ENCODE data around the gene CDS1.
"Not testable (repeated sequence)": the region's sequence is repeated elsewhere in the genome, so short reads cannot be mapped to it uniquely, and the experiment has no call there.

Gene CDS1

GRCh38 chr4:84677995-84678394 lies 95.1 kb downstream of the CDS1 start:
- DNase-seq = no peak

- DNase-seq = no peak
These were observed 96.2 kb downstream of the CDS1 start for GRCh38 chr4:84678976-84679744.

- no peak for DNase-seq
These were observed 98.0 kb downstream of the CDS1 start for GRCh38 chr4:84680956-84681355.

GRCh38 chr4:84681486-84682274 lies 98.8 kb downstream of the CDS1 start:
- no peak for DNase-seq

GRCh38 chr4:84682661-84683060 lies 99.7 kb downstream of the CDS1 start:
- not testable (repeated sequence) for DNase-seq

GRCh38 chr4:84683064-84683850 lies 100.3 kb downstream of the CDS1 start:
- DNase-seq = no peak

- no peak for DNase-seq
These were observed 101.4 kb downstream of the CDS1 start for GRCh38 chr4:84684361-84684760.

- no peak for DNase-seq
These were observed 102.2 kb downstream of the CDS1 start for GRCh38 chr4:84685105-84685504.

GRCh38 chr4:84688605-84689004 lies 105.7 kb downstream of the CDS1 start:
- no peak for DNase-seq

- no peak for DNase-seq
These were observed 106.3 kb downstream of the CDS1 start for GRCh38 chr4:84689197-84689596.

- DNase-seq = no peak
These were observed 107.6 kb downstream of the CDS1 start for GRCh38 chr4:84690481-84690880.

GRCh38 chr4:84691170-84691691 lies 108.3 kb downstream of the CDS1 start:
- DNase-seq = no peak

GRCh38 chr4:84691800-84692199 lies 108.9 kb downstream of the CDS1 start:
- DNase-seq = no peak

GRCh38 chr4:84697159-84697558 lies 114.2 kb downstream of the CDS1 start:
- no peak for DNase-seq

- DNase-seq = no peak
These were observed 114.8 kb downstream of the CDS1 start for GRCh38 chr4:84697615-84698201.

- no peak for DNase-seq
These were observed 116.2 kb downstream of the CDS1 start for GRCh38 chr4:84699001-84699671.

All from activated gamma-delta T cell treated with Interleukin-2 at 50 U/mL for 16 hours (primary cell).